Activated naive CD8-positive, alpha-beta T cell treated with anti-CD3 and anti-CD28 coated beads, Interleukin-2, amount 50 U/mL, for 24 hours (primary cell): ENCODE results near the gene SDF2.
A peak's percentile ranks its signal among the peaks of the same experiment; 100 is the strongest.
"Not testable (repeated sequence)": the region's sequence is repeated elsewhere in the genome, so short reads cannot be mapped to it uniquely, and the experiment has no call there.

Source experiments
- ATAC-seq: fragments of 150-1000 bp; cut with Tn5 transposase; one replicate; pipeline ENCODE4 v1.10.0; 2021
- DNase-seq: peaks from one replicate; pipeline ENCODE4 v3.0.0; 2021
- H3K27ac Mint-ChIP-seq: one replicate; pipeline ENCODE4 v1.8.0; 2021; ENCODE audit warnings: mild to moderate bottlenecking, mixed read lengths
- H3K27me3 Mint-ChIP-seq: one replicate; pipeline ENCODE4 v1.8.0; 2021; ENCODE audit warnings: mixed read lengths
- H3K36me3 Mint-ChIP-seq: one replicate; pipeline ENCODE4 v1.8.0; 2021; ENCODE audit warnings: low read depth, mixed read lengths
- H3K4me1 Mint-ChIP-seq: one replicate; pipeline ENCODE4 v1.8.0; 2021; ENCODE audit warnings: mixed read lengths
- H3K4me3 Mint-ChIP-seq: one replicate; pipeline ENCODE4 v1.8.0; 2021; ENCODE audit warnings: mild to moderate bottlenecking, moderate library complexity, mixed read lengths
- H3K9me3 Mint-ChIP-seq: one replicate; pipeline ENCODE4 v1.8.0; 2021; ENCODE audit warnings: mixed read lengths

Gene SDF2

GRCh38 chr17:28624148-28624547 is 37.6 kb downstream of the SDF2 start:
- H3K36me3 Mint-ChIP-seq: peaks cover 72% of the 10 kb centered on the region
- DNase-seq: no peak
- H3K27me3 Mint-ChIP-seq: no peaks in the 10 kb centered on the region
- no peaks in the 10 kb centered on the region for H3K9me3 Mint-ChIP-seq
- no peak overlapping the region for H3K4me3 Mint-ChIP-seq
- peaks cover 4% of the 10 kb centered on the region for H3K4me1 Mint-ChIP-seq
- no peak overlapping the region for H3K27ac Mint-ChIP-seq
- ATAC-seq: no peak

- H3K36me3 Mint-ChIP-seq: peaks cover 75% of the 10 kb centered on the region
- H3K4me3 Mint-ChIP-seq: no peak overlapping the region
- no peak overlapping the region for H3K27ac Mint-ChIP-seq
- ATAC-seq: no peak
- no peak for DNase-seq
- peaks cover 4% of the 10 kb centered on the region for H3K4me1 Mint-ChIP-seq
- no peaks in the 10 kb centered on the region for H3K9me3 Mint-ChIP-seq
- no peaks in the 10 kb centered on the region for H3K27me3 Mint-ChIP-seq
These were observed 38.0 kb downstream of the SDF2 start for GRCh38 chr17:28623696-28624095.

GRCh38 chr17:28622186-28622585 is 39.5 kb downstream of the SDF2 start:
- Mint-ChIP-seq H3K27me3 (no peaks in the 10 kb centered on the region), H3K27ac (no peak overlapping the region), H3K9me3 (no peaks in the 10 kb centered on the region), H3K4me3 (no peak overlapping the region), H3K4me1 (no peaks in the 10 kb centered on the region), H3K36me3 (peaks cover 73% of the 10 kb centered on the region)
- ATAC-seq (no peak), DNase-seq (no peak)

- H3K27ac Mint-ChIP-seq: no peak overlapping the region
- H3K4me1 Mint-ChIP-seq: no peaks in the 10 kb centered on the region
- H3K4me3 Mint-ChIP-seq: no peak overlapping the region
- no peak for ATAC-seq
- no peaks in the 10 kb centered on the region for H3K9me3 Mint-ChIP-seq
- no peaks in the 10 kb centered on the region for H3K27me3 Mint-ChIP-seq
- DNase-seq: no peak
- peaks cover 74% of the 10 kb centered on the region for H3K36me3 Mint-ChIP-seq
These were observed 41.7 kb downstream of the SDF2 start for GRCh38 chr17:28620010-28620409.

- Mint-ChIP-seq H3K4me1 (no peaks in the 10 kb centered on the region), H3K4me3 (no peak overlapping the region), H3K36me3 (peaks cover 78% of the 10 kb centered on the region), H3K9me3 (no peaks in the 10 kb centered on the region), H3K27me3 (no peaks in the 10 kb centered on the region), H3K27ac (no peak overlapping the region)
- no peak for ATAC-seq
- DNase-seq: no peak
These were observed 43.2 kb downstream of the SDF2 start for GRCh38 chr17:28618464-28618863.

- no peak for ATAC-seq
- H3K27me3 Mint-ChIP-seq: no peaks in the 10 kb centered on the region
- no peaks in the 10 kb centered on the region for H3K9me3 Mint-ChIP-seq
- no peak for DNase-seq
- no peak overlapping the region for H3K4me3 Mint-ChIP-seq
- H3K4me1 Mint-ChIP-seq: no peaks in the 10 kb centered on the region
- no peak overlapping the region for H3K27ac Mint-ChIP-seq
- peaks cover 75% of the 10 kb centered on the region for H3K36me3 Mint-ChIP-seq
These were observed 45.4 kb downstream of the SDF2 start for GRCh38 chr17:28616281-28616680.

- no peaks in the 10 kb centered on the region for H3K27me3 Mint-ChIP-seq
- no peaks in the 10 kb centered on the region for H3K9me3 Mint-ChIP-seq
- H3K4me1 Mint-ChIP-seq: no peaks in the 10 kb centered on the region
- peaks cover 72% of the 10 kb centered on the region for H3K36me3 Mint-ChIP-seq
- no peak for ATAC-seq
- DNase-seq: no peak
- no peak overlapping the region for H3K27ac Mint-ChIP-seq
- H3K4me3 Mint-ChIP-seq: no peak overlapping the region
These were observed 46.3 kb downstream of the SDF2 start for GRCh38 chr17:28615260-28615940.

- ATAC-seq (no peak), DNase-seq (no peak)
- H3K4me1 Mint-ChIP-seq: no peaks in the 10 kb centered on the region
- H3K9me3 Mint-ChIP-seq: no peaks in the 10 kb centered on the region
- H3K27me3 Mint-ChIP-seq: no peaks in the 10 kb centered on the region
- H3K36me3 Mint-ChIP-seq: peaks cover 63% of the 10 kb centered on the region
- no peak within 1 kb of the TSS for H3K27ac Mint-ChIP-seq
- no peak within 1 kb of the TSS for H3K4me3 Mint-ChIP-seq
These were observed 47.8 kb downstream of the SDF2 start, which contains the start of gene RSKR for GRCh38 chr17:28613931-28614381. RSKR (minus strand) TSS chr17:28614185; CDS start chr17:28614161, 24 bp downstream.

- H3K4me3 Mint-ChIP-seq: no peak overlapping the region
- no peaks in the 10 kb centered on the region for H3K27me3 Mint-ChIP-seq
- H3K27ac Mint-ChIP-seq: no peak overlapping the region
- H3K36me3 Mint-ChIP-seq: peaks cover 61% of the 10 kb centered on the region
- H3K4me1 Mint-ChIP-seq: no peaks in the 10 kb centered on the region
- DNase-seq (peak; percentile 39), ATAC-seq (no peak)
- H3K9me3 Mint-ChIP-seq: no peaks in the 10 kb centered on the region
These were observed 48.5 kb downstream of the SDF2 start for GRCh38 chr17:28612936-28613872.

GRCh38 chr17:28612531-28612930 is 49.2 kb downstream of the SDF2 start:
- H3K4me3 Mint-ChIP-seq: no peak overlapping the region
- no peak overlapping the region for H3K27ac Mint-ChIP-seq
- H3K27me3 Mint-ChIP-seq: no peaks in the 10 kb centered on the region
- no peaks in the 10 kb centered on the region for H3K4me1 Mint-ChIP-seq
- no peaks in the 10 kb centered on the region for H3K9me3 Mint-ChIP-seq
- ATAC-seq (no peak), DNase-seq (no peak)
- peaks cover 66% of the 10 kb centered on the region for H3K36me3 Mint-ChIP-seq

- no peaks in the 10 kb centered on the region for H3K9me3 Mint-ChIP-seq
- no peak for DNase-seq
- H3K4me3 Mint-ChIP-seq: no peak overlapping the region
- H3K4me1 Mint-ChIP-seq: no peaks in the 10 kb centered on the region
- ATAC-seq: no peak
- peak overlapping the region; percentile 45 for H3K27ac Mint-ChIP-seq
- H3K36me3 Mint-ChIP-seq: peaks cover 53% of the 10 kb centered on the region
- H3K27me3 Mint-ChIP-seq: no peaks in the 10 kb centered on the region
These were observed 51.3 kb downstream of the SDF2 start for GRCh38 chr17:28610376-28610775.

- not testable (repeated sequence) for H3K4me3 Mint-ChIP-seq, H3K27me3 Mint-ChIP-seq, H3K9me3 Mint-ChIP-seq, ATAC-seq, H3K27ac Mint-ChIP-seq, DNase-seq
- Mint-ChIP-seq H3K4me1 (peaks cover 10% of the 10 kb centered on the region), H3K36me3 (peaks cover 13% of the 10 kb centered on the region)
These were observed 57.7 kb downstream of the SDF2 start for GRCh38 chr17:28604031-28604430.

GRCh38 chr17:28599311-28600184 is 62.2 kb downstream of the SDF2 start:
- Mint-ChIP-seq H3K4me1 (peaks cover 22% of the 10 kb centered on the region), H3K4me3 (peak overlapping the region; percentile 91), H3K27me3 (no peaks in the 10 kb centered on the region), H3K36me3 (peaks cover 19% of the 10 kb centered on the region), H3K9me3 (no peaks in the 10 kb centered on the region), H3K27ac (peak overlapping the region; percentile 92)
- ATAC-seq: peak; percentile 84
- DNase-seq: peak; percentile 71

- Mint-ChIP-seq H3K27ac (peak within 1 kb of the TSS; percentile 92), H3K9me3 (no peaks in the 10 kb centered on the region), H3K27me3 (no peaks in the 10 kb centered on the region), H3K4me3 (peak within 1 kb of the TSS; percentile 91), H3K4me1 (peaks cover 22% of the 10 kb centered on the region), H3K36me3 (peaks cover 19% of the 10 kb centered on the region)
- DNase-seq: peak; percentile 92
- peak; percentile 90 for ATAC-seq
These were observed 62.9 kb downstream of the SDF2 start, which contains the start of gene SPAG5 for GRCh38 chr17:28598799-28599310. SPAG5 (minus strand) TSS chr17:28599025; CDS start chr17:28598946, 79 bp downstream.
